ENCODE results near the gene ZG16.
"Not testable (repeated sequence)": the region's sequence is repeated elsewhere in the genome, so short reads cannot be mapped to it uniquely, and the experiment has no call there.

The ZG16 gene

GRCh38 chr16:29748760-29749149, 29.3 kb upstream of the ZG16 start:
- not testable (repeated sequence) for DNase-seq

GRCh38 chr16:29753516-29753915, 24.5 kb upstream of the ZG16 start:
- DNase-seq = no peak

GRCh38 chr16:29756654-29757053, 21.4 kb upstream of the ZG16 start:
- DNase-seq = no peak

GRCh38 chr16:29757086-29757485, 21.0 kb upstream of the ZG16 start:
- DNase-seq = not testable (repeated sequence)

GRCh38 chr16:29757950-29758466, 20.0 kb upstream of the ZG16 start:
- DNase-seq = peak; percentile 52

- DNase-seq = no peak
These were observed 17.3 kb upstream of the ZG16 start for GRCh38 chr16:29760567-29761279.

- DNase-seq = not testable (repeated sequence)
These were observed 16.8 kb upstream of the ZG16 start for GRCh38 chr16:29761280-29761651.

- no peak for DNase-seq
These were observed 16.2 kb upstream of the ZG16 start for GRCh38 chr16:29761882-29762281.

- DNase-seq = no peak
These were observed 14.7 kb upstream of the ZG16 start for GRCh38 chr16:29763326-29763725.

GRCh38 chr16:29765167-29766032, 12.7 kb upstream of the ZG16 start:
- no peak for DNase-seq

GRCh38 chr16:29766571-29766970, 11.5 kb upstream of the ZG16 start:
- no peak for DNase-seq

- DNase-seq = no peak
These were observed 11.0 kb upstream of the ZG16 start for GRCh38 chr16:29767062-29767461.

GRCh38 chr16:29769507-29769906, 8.5 kb upstream of the ZG16 start:
- no peak for DNase-seq

- no peak for DNase-seq
These were observed 7.7 kb upstream of the ZG16 start for GRCh38 chr16:29770250-29770929.

GRCh38 chr16:29772330-29772729, 5.7 kb upstream of the ZG16 start:
- DNase-seq = not testable (repeated sequence)

GRCh38 chr16:29774730-29775129, 3.3 kb upstream of the ZG16 start:
- DNase-seq = no peak

GRCh38 chr16:29775742-29776408, 2.2 kb upstream of the ZG16 start:
- DNase-seq = peak; percentile 23

GRCh38 chr16:29779474-29779873, 1.4 kb downstream of the ZG16 start:
- peak; percentile 29 for DNase-seq

- DNase-seq = not testable (repeated sequence)
These were observed 5.3 kb downstream of the ZG16 start for GRCh38 chr16:29783094-29783953.

- no peak for DNase-seq
These were observed 6.1 kb downstream of the ZG16 start for GRCh38 chr16:29784157-29784556.

- DNase-seq = peak; percentile 64
These were observed 6.9 kb downstream of the ZG16 start for GRCh38 chr16:29784901-29785500.
